GM12878 (cell line): Measurements from ENCODE around the gene ATG9A. TPM values are rescaled to one million over a fixed set of nuclear protein-coding genes. Genes with fewer than 3 reads are reported as not detected.
A peak's percentile ranks its signal among the peaks of the same experiment; 100 is the strongest.

Source experiments
- BCL11A ChIP-seq: IDR thresholded peaks from 2 replicates; pipeline ENCODE4 v1.6.1; 2011; ENCODE audit warnings: low read depth, low read length
- EZH2 ChIP-seq: IDR thresholded peaks from 2 replicates; pipeline ENCODE4 v1.6.1; 2012; ENCODE audit warnings: low read depth, mild to moderate bottlenecking, control low read depth, inconsistent platforms, low read length, borderline replicate concordance; ENCODE audit not compliant: control insufficient read depth
- HDGF ChIP-seq: fragments of 450-650 bp; IDR thresholded peaks from 2 replicates; pipeline ENCODE4 v1.6.1; 2016; ENCODE audit warnings: antibody characterized with exemption
- POU2F2 ChIP-seq: IDR thresholded peaks from 3 replicates; pipeline ENCODE4 v1.6.1; 2011; ENCODE audit warnings: low read depth, mild to moderate bottlenecking, low read length, borderline replicate concordance
- polyA plus RNA-seq, 11 experiments: library from polyadenylated mRNA; depleted of rRNA in 4 of 11; unstranded in 6 of 11; stranded (reverse) in 5 of 11; fragments of >200 nt; fragmentation: Nextera tagmentation in 4 of 11; fragmentation: Illumina TruSeq in 1 of 11; extraction: Ambion mirVana in 4 of 11; extraction: Trizol in 1 of 11; gene quantifications; 1 replicate in 1 of 11; 2 replicates in 10 of 11; pipeline versions ENCODE4 v1.2.1 to v1.2.3, GENCODE V29; 2011 to 2016; ENCODE audit warnings: inconsistent platforms in 2 of 11, missing spikeins in 2 of 11, low read depth in 1 of 11
- total RNA-seq, 4 experiments: library from RNA; depleted of rRNA in 3 of 4; stranded (reverse); fragments of >200 nt in 3 of 4; fragmentation: Illumina TruSeq in 1 of 4; extraction: Trizol in 1 of 4; gene quantifications; 2 replicates each; pipeline versions ENCODE4 v1.2.1 to v1.2.3, GENCODE V29; 2013 to 2021
- TF ChIP-seq, protein P1 (sequence below): IDR thresholded peaks from 2 replicates; pipeline ENCODE4 v1.6.1; 2012; ENCODE audit warnings: improper control_type of control experiment, low read depth, low read length; ENCODE audit not compliant: insufficient replicate concordance
- TF ChIP-seq, protein P2 (sequence below): fragments of 450-650 bp; IDR thresholded peaks from 2 replicates; pipeline ENCODE4 v1.6.1; 2016; ENCODE audit warnings: mild to moderate bottlenecking

The ATG9A gene
- total and polyA plus RNA-seq, 10 of the 15 experiments (the other 5 are each of a cell fraction or from before 2014, with no cell fraction given), result 0.16 to 37.5 (median 14.6) TPM; not detected in 1

GRCh38 chr2:219249203-219249980 is 20.0 kb upstream of the ATG9A start (continued):
- TF ChIP-seq HDGF, result peak; percentile 53; the same call in 1 of the 2 replicates
- TF ChIP-seq BCL11A, result peak; percentile 32; the same call in 1 of the 2 replicates
- no peak for TF ChIP-seq EZH2
- TF ChIP-seq, protein P1, sequence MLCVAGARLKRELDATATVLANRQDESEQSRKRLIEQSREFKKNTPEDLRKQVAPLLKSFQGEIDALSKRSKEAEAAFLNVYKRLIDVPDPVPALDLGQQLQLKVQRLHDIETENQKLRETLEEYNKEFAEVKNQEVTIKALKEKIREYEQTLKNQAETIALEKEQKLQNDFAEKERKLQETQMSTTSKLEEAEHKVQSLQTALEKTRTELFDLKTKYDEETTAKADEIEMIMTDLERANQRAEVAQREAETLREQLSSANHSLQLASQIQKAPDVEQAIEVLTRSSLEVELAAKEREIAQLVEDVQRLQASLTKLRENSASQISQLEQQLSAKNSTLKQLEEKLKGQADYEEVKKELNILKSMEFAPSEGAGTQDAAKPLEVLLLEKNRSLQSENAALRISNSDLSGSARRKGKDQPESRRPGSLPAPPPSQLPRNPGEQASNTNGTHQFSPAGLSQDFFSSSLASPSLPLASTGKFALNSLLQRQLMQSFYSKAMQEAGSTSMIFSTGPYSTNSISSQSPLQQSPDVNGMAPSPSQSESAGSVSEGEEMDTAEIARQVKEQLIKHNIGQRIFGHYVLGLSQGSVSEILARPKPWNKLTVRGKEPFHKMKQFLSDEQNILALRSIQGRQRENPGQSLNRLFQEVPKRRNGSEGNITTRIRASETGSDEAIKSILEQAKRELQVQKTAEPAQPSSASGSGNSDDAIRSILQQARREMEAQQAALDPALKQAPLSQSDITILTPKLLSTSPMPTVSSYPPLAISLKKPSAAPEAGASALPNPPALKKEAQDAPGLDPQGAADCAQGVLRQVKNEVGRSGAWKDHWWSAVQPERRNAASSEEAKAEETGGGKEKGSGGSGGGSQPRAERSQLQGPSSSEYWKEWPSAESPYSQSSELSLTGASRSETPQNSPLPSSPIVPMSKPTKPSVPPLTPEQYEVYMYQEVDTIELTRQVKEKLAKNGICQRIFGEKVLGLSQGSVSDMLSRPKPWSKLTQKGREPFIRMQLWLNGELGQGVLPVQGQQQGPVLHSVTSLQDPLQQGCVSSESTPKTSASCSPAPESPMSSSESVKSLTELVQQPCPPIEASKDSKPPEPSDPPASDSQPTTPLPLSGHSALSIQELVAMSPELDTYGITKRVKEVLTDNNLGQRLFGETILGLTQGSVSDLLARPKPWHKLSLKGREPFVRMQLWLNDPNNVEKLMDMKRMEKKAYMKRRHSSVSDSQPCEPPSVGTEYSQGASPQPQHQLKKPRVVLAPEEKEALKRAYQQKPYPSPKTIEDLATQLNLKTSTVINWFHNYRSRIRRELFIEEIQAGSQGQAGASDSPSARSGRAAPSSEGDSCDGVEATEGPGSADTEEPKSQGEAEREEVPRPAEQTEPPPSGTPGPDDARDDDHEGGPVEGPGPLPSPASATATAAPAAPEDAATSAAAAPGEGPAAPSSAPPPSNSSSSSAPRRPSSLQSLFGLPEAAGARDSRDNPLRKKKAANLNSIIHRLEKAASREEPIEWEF, result no peak
- TF ChIP-seq POU2F2, result peak; percentile 48; the same call in 2 of the 3 replicates
- TF ChIP-seq, protein P2, sequence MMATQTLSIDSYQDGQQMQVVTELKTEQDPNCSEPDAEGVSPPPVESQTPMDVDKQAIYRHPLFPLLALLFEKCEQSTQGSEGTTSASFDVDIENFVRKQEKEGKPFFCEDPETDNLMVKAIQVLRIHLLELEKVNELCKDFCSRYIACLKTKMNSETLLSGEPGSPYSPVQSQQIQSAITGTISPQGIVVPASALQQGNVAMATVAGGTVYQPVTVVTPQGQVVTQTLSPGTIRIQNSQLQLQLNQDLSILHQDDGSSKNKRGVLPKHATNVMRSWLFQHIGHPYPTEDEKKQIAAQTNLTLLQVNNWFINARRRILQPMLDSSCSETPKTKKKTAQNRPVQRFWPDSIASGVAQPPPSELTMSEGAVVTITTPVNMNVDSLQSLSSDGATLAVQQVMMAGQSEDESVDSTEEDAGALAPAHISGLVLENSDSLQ, result peak; percentile 79
